GM18505 (cell line): ENCODE results near the gene RHEB.

Experiments
- ATAC-seq: cut with Tn5 transposase; IDR thresholded peaks from one replicate; pipeline ENCODE4 v1.9.1; 2021; ENCODE audit not compliant: unreplicated experiment
- POLR2A ChIP-seq: IDR thresholded peaks from 4 replicates; pipeline ENCODE4 v1.6.1; 2011; ENCODE audit warnings: borderline replicate concordance; ENCODE audit not compliant: insufficient read depth, insufficient read length; ENCODE audit errors: extremely low read depth

RHEB gene

DNA sequence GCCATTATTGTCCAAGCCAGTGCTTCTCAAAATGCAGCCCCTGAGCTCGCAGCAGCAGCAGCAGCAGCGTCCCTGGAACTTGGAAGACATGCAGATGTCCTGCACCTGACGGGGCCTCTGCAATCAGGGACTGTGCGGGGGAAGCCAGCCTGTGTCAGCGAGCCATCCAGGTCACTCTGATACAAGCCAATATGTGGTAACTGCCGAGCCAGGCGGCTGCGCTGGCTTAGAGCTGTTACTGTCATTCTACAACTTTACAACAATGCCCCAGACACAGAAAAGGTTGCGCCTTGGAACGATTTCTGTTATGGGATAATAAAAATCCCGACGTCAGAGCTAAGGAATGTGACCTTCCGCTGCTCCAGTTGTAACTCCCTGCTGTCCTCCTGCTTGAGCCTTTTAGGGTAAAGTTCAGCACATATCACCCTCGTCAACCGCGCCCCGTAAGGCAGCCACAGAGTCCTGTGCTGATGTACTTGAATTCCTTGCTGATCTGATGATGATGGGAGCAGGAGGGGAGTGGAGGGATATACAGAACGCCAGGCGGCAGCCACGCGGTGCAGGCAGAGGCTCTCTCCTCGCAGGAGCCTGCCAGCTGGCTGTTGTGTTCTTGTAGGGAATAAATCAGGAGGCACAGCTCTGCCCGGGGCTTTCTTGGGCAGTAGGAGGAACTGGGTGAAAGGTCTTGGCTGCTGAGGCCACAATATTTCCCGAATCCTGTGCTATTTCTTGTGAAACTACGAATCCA lies 59.8 kb downstream of the RHEB start:
- ATAC-seq: no peak
- TF ChIP-seq POLR2A: no peak

DNA sequence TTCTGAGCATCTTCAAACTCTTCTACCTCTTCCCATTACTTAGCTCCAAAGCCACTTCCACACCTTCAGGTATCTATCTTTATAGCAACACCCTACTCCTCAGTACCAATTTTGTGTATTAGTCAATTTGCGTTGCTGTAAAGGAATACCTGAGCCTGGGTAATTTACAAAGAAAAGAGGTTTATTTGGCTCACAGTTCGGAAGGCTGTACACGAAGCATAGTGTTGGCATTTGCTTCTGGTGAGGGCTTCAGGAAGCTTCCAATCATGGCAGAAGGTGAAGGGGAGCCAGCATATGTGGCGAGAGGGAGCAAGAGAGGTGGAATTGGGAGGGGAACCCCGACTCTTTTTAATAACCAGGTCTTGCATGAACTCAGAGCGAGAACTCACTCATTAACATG lies 62.2 kb downstream of the RHEB start:
- no peak for TF ChIP-seq POLR2A
- no peak for ATAC-seq

DNA sequence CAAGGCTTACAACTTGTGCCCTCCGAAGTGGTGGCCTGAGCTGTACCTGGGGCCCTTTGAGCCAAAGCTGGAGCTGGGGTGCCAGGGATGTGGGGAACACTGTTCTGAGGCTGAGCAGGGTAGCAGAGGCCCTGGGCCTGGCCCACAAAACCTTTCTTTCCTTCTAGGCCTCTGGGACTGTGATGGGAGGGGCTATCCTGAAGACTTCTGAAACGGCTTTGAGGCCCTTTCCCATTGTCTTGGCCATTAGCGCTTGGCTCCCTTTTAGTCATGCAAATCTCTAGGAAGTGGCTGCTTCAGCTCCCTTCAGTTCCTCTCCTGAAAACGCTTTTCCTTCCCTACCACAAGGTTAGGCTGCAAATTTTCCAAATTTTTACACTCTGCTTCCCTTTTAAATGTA lies 62.9 kb downstream of the RHEB start:
- no peak for TF ChIP-seq POLR2A
- ATAC-seq: no peak

DNA sequence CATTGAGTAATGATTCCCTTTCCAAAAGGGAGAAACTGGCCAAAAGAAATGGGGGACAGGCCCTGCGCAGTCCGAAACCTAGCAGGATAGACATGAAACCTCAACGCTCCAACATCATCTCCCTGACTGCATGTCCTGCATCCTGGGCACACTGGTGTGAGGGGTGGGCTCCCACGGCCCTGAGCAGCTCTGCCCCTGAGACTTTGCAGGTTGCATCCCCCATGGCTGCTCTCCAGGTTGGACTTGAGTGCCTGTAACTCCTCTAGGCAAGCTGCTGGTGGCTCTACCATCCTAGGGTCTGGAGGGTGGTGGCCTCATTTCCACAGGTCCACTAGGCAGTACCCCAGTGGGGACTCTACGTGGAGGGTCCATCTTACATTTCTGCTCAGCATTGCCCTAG lies 63.4 kb downstream of the RHEB start:
- TF ChIP-seq POLR2A: no peak
- no peak for ATAC-seq

DNA sequence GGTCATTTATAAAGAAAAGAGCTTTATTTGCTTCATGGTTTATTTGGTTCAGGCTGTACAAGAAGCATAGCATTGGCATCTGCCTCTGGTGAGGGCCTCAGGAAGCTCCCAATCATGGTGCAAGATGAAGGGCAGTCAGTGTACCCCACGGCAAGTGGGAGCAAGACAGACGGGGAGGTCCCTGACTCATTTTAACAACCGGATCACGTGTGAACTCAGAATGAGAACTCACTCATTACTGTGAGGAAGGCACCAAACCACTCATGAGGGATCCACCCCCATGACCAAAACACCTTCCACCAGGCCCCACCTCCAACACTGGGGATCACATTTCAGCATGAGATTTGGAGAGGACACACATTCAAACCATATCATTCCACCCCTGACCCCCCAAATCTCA lies 64.0 kb downstream of the RHEB start:
- TF ChIP-seq POLR2A: no peak
- no peak for ATAC-seq

DNA sequence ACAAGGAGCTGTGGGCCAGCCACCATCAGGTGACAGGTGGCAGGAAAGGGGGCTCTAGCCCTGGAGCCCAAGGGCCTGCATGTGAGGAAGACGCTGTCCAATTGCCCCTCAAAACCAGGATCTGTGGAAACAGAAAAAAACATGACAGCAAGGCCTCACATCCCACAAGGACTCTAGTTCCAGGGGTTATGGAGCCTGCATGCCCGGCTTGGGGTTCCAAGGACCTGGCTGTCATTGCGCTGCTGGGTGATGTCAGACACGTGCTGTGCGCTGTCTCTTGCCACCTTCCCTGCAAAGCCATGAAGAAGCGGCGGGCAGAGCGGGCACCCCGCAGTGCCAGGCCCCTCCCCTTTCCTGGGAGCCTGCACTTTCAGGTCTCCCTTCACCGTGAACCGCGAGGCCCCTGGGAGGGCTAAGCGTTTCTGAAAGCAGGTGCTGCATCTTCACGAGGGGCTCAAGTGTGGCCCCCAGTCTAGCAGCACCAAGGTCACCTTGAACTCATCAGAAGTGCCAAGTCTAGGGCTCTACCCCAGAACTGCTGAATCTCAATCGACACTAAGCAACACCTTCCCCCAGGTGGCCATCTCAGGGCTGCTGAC lies 64.7 kb downstream of the RHEB start:
- no peak for ATAC-seq

DNA sequence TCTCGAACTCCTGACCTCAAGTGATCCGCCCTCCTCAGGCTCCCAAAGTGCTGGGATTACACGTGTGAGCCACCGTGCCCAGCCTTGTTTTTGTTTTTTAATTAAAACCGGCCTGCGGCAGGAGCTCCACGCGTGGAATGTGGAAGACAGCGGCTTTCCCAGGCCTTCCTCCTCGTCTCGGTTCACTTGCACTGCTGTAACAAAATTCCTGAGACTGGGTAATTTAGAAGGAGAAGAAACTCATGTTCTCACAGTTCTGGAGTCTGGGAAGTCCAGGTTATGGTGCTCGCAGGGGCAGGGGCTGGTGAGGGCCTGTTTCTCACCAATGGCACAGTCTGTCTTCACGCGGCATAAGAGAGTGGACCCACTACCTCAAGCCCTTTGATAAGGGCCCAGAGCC lies 65.4 kb downstream of the RHEB start:
- no peak for TF ChIP-seq POLR2A
- no peak for ATAC-seq

More for the DNA sequence above, 64.7 kb downstream of the RHEB start:
- TF ChIP-seq POLR2A: no peak

DNA sequence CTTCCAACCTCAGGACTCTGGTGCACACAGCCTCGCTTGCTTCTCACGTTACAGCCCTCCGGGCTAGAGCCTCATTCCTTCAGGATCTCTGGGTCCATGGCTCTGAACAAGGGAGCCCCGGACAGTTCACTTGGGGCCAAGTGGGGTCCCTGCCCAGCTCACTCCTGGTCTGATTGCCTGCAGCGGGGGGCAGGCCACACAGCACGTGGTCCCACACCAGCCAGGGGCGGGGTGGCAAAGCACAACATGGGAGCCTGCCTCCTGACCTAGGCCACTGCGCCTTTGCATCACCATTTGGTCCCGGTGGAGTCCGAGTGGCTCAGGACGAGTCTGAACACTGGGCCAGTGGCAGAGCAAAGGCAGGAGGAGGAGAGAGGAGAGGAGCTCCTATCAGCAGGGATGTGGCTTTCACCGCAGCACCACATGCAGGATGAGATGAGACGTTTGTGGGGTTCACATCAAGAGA lies 66.3 kb downstream of the RHEB start:
- TF ChIP-seq POLR2A: no peak
- ATAC-seq: no peak

DNA sequence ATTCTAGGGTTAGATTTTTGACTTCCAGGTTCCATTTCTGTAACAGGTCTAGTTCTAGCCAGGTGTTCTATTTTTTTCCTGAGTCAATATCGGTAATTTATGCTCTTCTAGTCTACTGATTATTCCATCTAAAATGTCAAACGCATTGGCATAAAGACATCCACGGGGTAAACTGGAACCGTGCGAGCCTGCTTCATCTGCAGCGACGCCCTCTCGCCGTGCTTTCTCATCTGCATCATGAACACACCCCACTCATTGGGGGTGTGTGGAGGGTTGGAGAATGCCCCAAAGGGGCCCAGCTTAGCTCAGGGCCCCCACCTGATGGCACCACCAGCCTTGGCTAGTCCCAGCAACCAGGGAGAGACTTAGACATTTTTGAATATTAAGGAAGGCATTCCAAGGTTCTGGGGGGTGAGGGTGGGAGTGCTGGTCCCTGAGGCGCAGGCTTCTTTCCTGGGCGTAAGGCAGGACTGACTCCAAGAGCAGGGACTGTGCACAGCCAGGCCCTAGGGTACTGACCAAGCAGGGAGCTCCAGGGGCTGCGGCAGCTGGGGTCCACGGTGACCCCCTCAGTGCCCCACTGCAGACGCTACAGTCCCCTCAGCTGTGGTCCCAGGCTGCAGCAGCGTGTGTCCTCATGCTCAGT lies 66.9 kb downstream of the RHEB start:
- no peak for TF ChIP-seq POLR2A
- no peak for ATAC-seq

DNA sequence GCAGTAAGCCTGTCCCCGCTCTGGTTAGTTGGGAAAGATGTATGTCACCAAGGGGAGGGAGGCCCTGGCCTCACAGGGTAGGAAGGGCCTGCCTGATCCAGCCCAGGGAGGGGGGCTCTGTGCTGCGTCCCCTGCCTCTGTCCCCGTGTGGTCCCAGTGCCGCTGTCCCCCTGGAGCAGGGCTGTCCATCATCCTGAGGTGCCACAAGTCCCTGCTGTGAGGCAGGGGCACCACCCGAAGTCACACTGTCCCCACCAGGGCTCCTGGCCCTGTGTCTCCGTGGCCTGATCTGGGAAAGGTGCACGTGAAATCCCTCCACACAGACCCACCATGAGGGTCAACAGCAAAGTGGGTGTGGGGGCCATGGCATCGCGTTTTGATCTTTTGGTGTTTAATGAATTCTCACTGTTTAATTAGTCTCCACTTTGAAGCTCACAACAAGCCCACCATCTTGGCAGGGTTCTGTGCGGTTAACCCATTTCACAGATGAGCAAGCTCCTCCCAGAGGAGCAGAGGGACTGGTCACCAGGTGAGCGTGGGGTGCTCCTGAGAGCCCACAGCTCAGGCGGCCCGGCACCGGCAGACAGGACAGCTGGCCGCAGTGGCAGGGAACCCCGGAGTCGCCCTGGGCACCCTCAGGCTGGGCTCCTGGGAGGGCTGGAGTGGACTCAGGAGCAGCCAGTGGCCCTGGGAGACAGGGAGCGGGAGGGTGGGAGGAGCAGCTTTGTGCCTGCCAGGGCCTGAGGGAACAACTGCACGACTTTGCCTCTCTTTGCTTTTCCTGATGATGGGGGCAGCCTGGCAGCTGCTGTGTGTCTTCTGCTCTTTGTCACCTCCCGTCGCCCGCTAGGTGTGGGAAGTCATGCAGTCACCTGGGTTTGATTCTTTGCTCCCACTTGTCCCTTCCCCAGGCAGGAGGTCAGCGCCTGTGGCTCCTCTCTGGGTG lies 67.8 kb downstream of the RHEB start:
- ATAC-seq: no peak
- TF ChIP-seq POLR2A: no peak

DNA sequence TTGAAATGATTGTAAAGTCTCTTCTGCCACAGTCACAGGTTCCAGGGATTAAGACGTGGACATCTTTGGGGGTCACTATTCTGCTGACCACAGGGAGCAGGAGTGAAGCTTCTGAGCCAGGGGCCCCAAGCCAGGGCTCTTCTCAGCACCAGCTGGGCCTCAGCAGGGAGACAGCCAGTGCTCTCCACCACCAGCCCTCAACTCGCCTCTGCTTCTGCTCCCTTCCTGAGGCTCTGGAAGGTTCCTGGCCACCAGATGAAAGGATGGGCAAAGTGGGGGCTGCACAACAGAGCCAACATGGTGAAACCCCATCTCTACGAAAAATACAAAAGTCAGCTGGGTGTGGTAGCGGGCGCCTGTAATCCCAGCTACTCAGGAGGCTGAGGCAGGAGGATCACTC lies 68.5 kb downstream of the RHEB start:
- ATAC-seq: no peak
- no peak for TF ChIP-seq POLR2A

DNA sequence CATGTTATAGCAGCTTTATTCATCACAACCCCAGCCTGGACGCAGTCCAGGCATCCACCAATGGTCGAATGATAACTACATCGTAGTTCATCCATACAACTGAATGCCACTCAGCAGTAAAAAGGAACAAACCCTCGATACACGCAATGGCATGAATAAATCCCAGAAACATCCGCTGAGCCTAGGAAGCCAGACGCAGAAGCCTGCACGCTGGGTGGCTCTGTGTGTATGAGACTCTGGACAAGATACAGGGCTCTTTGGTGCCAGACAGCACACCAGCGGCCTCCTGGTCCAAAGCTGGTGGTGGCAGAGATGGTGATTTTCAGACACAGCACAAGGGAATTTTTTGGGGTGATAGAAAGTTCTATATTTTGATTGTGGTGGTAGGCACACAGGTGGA lies 69.7 kb downstream of the RHEB start:
- TF ChIP-seq POLR2A: no peak
- no peak for ATAC-seq
